HG03460 (cell line): ENCODE data around the gene GALNT10.

Source experiments
- ATAC-seq: cut with Tn5 transposase; IDR thresholded peaks from one replicate; pipeline ENCODE4 v1.9.1; 2021; ENCODE audit not compliant: unreplicated experiment

GALNT10 gene

GRCh38 chr5:154373326-154373725 lies 182.8 kb downstream of the GALNT10 start:
- no peak for ATAC-seq

DNA sequence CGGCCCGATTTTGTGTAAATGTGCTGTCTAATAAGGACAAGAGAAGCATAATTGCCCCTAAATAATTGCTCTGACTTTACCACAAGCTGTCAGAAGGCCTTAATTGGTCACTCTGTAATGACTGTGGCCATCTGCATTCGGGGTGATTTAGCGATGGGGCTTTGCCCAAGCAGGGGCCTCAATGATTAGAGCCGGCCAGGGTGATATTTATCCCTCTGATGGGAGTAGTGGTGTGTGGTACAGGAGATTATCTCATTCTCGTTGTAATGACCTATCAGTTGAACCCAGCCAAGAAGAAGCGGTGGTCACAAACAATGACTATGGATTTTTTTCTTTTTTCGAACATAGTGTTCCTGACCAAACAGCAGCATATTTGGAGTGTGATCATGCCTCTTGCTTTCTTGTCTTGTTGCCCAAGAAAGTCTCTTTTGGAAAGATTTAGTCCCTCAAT lies 183.2 kb downstream of the GALNT10 start:
- no peak for ATAC-seq

DNA sequence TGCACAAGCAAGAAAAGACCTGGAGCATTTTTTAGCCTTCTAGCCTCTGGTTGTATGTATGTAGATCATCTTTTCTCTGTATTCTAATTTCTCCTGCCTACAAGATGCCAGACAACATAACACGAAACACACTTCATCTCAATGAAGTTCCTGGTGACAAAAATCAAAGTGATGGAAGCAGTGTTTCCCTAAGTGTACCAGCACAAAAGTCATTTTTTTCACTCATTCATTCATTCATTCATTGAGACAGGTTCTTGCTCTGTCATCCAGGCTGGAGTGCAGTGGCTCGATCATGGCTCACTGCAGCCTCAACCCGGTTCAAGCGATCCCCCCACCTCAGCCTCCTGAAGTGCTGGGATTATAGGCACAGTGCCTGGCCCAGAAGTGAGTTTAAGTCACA lies 183.7 kb downstream of the GALNT10 start:
- no peak for ATAC-seq

- ATAC-seq = no peak
Measured at GRCh38 chr5:154375329-154376008, 184.9 kb downstream of the GALNT10 start.

DNA sequence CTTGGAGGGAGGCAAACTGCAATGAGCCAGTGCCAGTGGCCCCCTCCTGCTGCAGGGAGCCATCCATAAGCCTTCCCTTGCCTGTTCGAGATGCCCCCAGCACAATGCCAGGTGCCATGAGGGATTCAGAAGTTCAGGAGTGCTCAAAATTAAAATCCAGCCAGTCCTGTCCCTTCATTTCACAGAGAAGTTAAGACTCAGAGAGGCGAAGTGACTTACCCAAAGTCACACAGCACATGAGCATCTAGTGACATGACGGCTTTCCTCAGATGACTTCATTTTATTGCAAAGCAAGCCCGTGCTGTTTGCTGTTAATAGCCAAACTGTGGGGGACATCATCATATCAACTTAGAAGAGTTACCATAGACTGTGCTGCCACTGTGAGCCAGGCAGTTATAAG lies 185.9 kb downstream of the GALNT10 start:
- ATAC-seq = no peak

GRCh38 chr5:154377754-154378533 lies 187.4 kb downstream of the GALNT10 start:
- no peak for ATAC-seq

DNA sequence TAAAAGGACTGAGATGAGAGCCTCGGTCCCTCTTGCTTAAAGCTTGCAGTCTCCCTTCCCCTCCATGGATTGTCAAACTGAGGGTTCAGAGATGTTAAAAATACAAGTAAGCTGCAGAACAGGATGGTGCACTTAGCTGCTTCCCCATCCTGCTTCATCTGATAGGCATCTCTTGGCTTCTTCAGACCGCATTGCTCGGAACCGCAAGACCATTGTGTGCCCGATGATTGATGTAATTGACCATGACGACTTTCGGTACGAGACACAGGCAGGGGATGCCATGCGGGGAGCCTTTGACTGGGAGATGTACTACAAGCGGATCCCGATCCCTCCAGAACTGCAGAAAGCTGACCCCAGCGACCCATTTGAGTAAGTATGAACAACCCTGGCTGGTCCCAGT lies 189.7 kb downstream of the GALNT10 start:
- no peak for ATAC-seq

GRCh38 chr5:154384480-154385235 lies 194.1 kb downstream of the GALNT10 start:
- ATAC-seq = peak; percentile 96

DNA sequence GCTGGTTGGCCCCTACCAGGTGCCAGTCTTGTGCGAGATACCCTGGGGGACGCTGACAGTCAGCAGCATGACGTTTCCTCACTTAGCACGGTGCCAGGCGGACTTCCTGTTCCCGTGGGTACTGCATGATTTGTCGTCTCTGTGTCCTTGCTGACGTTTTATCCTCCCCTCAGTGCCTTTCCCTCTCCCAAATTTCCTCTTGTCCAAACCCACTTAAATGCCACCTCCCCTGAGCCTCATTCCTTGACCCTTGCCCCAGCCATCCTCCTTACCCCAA lies 194.6 kb downstream of the GALNT10 start:
- no peak for ATAC-seq

GRCh38 chr5:154386952-154387629 lies 196.6 kb downstream of the GALNT10 start:
- ATAC-seq = no peak

DNA sequence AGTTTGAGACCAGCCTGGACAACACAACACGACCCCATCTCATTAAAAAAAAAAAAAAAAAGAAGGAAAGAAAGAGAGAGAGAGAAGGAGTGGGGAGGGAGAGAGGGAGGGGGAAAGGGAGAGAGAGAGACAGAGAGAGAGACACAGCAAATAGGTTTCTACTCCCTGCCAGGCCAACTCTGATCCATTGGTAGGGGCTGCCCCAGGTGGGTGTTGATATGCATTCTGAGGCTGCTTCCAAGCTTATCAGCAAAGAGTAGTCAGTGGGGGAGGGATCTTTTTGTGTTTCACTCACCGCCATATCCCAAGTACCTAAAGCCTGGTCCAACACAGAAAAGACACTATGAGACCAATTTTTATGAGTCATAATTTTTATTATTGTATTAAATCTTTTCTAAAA lies 198.3 kb downstream of the GALNT10 start:
- no peak for ATAC-seq

- ATAC-seq = no peak
Measured at GRCh38 chr5:154390096-154390495, 199.6 kb downstream of the GALNT10 start.

- ATAC-seq = no peak
Measured at GRCh38 chr5:154390746-154391359, 200.3 kb downstream of the GALNT10 start.

DNA sequence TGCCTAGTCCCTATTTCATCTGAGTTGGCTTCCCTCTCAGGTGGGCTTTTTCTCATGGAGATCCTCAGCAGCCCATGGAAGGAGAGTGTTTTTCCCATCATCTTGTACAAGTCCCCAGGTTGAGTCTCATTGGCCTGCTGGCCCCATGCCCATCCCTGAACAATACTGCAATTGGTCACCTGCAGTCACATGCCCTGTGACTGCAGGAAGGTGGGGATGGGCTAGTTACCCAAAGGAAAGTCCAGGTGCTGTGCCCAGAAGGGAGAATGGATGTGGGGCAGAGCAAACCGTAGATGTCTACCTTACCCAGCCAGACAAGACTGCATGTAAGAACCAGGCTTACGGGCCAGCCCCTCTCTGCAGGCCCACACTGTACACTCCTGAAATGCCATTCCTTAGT lies 201.3 kb downstream of the GALNT10 start:
- ATAC-seq = no peak

DNA sequence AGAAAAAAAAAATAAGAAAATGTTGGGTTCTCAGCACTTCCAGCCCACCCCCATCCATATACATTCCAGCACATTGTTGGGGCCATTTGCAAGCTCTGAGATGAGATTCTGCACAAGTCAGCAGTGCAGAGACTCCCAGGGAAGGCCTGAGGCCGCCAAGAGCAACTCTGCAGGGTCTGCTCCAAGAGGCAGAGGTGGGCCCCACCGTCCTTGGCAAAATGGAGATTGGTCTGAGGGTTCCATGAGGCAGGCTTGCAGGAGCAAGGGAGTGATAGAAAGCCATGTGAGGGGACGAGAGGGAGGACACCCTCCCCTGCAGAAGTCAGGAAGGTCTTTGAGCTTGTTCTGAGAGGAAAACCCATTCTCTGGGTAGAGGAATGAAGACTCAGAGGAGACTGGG lies 203.3 kb downstream of the GALNT10 start:
- no peak for ATAC-seq

DNA sequence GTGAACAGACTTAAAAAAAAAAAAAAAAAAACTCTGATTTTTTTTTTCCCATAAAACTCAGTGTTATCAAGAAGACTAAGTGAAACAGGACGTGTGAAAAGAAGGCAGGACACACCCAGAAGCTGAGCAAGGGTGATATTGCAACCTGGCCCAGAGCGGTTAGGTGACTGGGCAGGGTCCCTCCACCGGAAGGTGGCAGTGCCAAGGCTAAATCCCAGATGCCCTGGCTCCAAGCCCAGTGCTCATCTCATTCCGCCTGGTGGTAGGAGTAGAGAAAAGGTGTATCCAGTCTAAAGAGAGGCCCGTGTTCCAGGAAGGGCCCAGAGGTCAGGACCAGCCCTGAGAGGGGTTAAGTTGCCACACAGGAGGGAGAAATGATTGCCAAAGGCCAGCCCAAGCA lies 203.8 kb downstream of the GALNT10 start:
- ATAC-seq = no peak

GRCh38 chr5:154395407-154396106 lies 205.0 kb downstream of the GALNT10 start:
- ATAC-seq = no peak

GRCh38 chr5:154396128-154396527 lies 205.6 kb downstream of the GALNT10 start:
- no peak for ATAC-seq

DNA sequence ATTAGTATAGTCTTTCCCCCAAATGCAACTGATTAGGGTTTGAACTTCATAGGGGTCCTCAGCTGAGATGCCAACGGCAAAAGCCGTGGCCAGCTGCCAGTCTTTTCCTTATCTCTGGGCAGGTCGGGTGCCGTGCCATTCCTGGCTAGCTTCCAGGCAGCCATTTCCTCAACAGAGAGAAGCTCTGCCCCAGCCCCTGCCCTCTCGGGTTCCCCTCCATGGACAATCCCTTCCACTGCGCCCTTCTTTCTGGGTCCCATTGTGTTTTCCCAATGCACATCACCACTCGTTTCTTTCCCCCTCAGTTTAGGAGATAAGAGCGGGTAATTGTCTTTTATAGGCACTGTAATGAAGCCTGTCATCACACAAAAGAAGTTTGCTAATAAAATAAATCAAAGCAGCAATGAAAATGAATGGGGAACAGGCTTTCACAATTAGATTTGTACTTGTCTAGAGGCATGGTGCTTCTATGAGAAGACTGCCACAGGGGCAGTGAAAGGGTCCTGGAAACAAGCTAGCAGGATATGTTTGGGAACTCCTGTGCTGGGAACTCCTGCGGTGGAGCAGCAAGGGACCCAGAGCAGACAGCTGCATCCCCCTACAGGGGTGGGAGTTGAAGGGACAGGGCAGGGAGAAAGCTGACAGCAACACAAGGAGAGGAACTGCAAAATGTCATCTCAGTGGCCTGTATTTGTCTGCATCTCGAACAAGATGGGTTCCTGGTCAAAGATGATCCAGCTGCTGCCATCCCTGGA lies 207.3 kb downstream of the GALNT10 start:
- no peak for ATAC-seq

DNA sequence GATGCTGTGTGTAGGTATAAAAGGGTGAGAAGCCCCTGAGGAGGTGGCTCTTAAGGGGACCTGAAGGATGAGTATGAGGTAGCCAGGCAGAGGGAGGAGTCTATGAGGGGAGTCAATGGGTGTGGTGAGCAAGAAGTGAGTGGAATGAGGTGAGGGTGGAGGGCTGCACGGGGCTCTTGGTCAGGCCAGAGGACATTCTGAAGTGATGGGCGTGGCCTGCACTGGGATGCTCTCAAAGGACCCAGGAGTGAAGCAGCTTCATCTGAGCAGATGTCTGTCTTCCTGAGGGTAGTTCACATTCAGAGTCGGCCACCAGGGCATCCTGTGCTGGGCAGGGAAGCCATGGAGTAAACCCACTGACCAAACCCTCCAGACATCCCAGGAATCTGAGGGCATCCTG lies 210.1 kb downstream of the GALNT10 start:
- no peak for ATAC-seq
